ENCODE data around the gene GPR42.

- TF ChIP-seq POLR2AphosphoS5 (IDR thresholded peaks at IDR 0.05; ENCODE audit: low read length), result 0 out of 2 replicates have a peak, but pooled peaks have one; percentile 10
- TF ChIP-seq MEF2A (IDR thresholded peaks at IDR 0.05; ENCODE audit: insufficient read depth, low read depth, low read length), result no peak
- no peak for TF ChIP-seq ZNF24 (IDR thresholded peaks at IDR 0.05)
- TF ChIP-seq SKIL (IDR thresholded peaks at IDR 0.05; ENCODE audit: low read depth, poor library complexity, severe bottlenecking), result no peak
- TF ChIP-seq MTA2 (IDR thresholded peaks at IDR 0.05; ENCODE audit: low read depth), result no peak
- no peak for TF ChIP-seq NKRF (conservative IDR thresholded peaks at IDR 0.05)
- no peak for TF ChIP-seq ATF3 (IDR thresholded peaks at IDR 0.05; ENCODE audit: borderline replicate concordance, extremely low read depth, low read depth, low read length)
- TF ChIP-seq GATAD2B (conservative IDR thresholded peaks at IDR 0.05; ENCODE audit: low read depth), result no peak
These were observed 41.5 kb upstream of the GPR42 start for GRCh38 chr19:35329323-35329722.

All from GM12878 (cell line).